Ishikawa (cell line): ENCODE data around the gene PJVK.

ENCODE experiments used
- CREB1 ChIP-seq: IDR thresholded peaks from 2 replicates; pipeline ENCODE4 v1.6.1; 2012; ENCODE audit warnings: low read depth
- EP300 ChIP-seq: IDR thresholded peaks from 2 replicates; pipeline ENCODE4 v1.6.1; 2012; ENCODE audit warnings: borderline replicate concordance
- FOXM1 ChIP-seq: IDR thresholded peaks from 2 replicates; pipeline ENCODE4 v1.6.1; 2012; ENCODE audit warnings: low read depth, borderline replicate concordance
- MAX ChIP-seq: IDR thresholded peaks from 2 replicates; pipeline ENCODE4 v1.6.1; 2012
- NFIC ChIP-seq: IDR thresholded peaks from 2 replicates; pipeline ENCODE4 v1.6.1; 2012
- RAD21 ChIP-seq: IDR thresholded peaks from 2 replicates; pipeline ENCODE4 v1.6.1; 2012; ENCODE audit warnings: low read depth
- REST ChIP-seq: IDR thresholded peaks from 2 replicates; pipeline ENCODE4 v1.6.1; 2012; ENCODE audit warnings: low read depth, mild to moderate bottlenecking
- TAF1 ChIP-seq: IDR thresholded peaks from 2 replicates; pipeline ENCODE4 v1.6.1; 2012; ENCODE audit warnings: low read depth, mild to moderate bottlenecking
- TCF12 ChIP-seq: IDR thresholded peaks from 2 replicates; pipeline ENCODE4 v1.6.1; 2012; ENCODE audit warnings: low read depth
- TEAD4 ChIP-seq: IDR thresholded peaks from 2 replicates; pipeline ENCODE4 v1.6.1; 2012
- USF1 ChIP-seq: IDR thresholded peaks from 2 replicates; pipeline ENCODE4 v1.6.1; 2012
- YY1 ChIP-seq: IDR thresholded peaks from 2 replicates; pipeline ENCODE4 v1.6.1; 2012; ENCODE audit warnings: low read depth

- TF ChIP-seq FOXM1 (no peak), RAD21 (no peak), USF1 (no peak), MAX (0 out of 2 replicates have a peak, but pooled peaks have one; percentile 9), EP300 (no peak), YY1 (no peak), TCF12 (no peak), CREB1 (no peak), TEAD4 (no peak), REST (no peak), TAF1 (no peak), NFIC (no peak)
Observed at GRCh38 chr2:178449700-178450523, 1.3 kb upstream of the PJVK start.
